K562 (cell line): ENCODE data around the gene P2RX3. TPM values are rescaled to one million over a fixed set of nuclear protein-coding genes. Genes with fewer than 3 reads are reported as not detected.
A peak's percentile ranks its signal among the peaks of the same experiment; 100 is the strongest.

ENCODE experiments used
- ARHGAP35 ChIP-seq: fragments of 450-650 bp; IDR thresholded peaks from 2 replicates; pipeline ENCODE4 v1.6.1; 2018; ENCODE audit not compliant: partially characterized antibody
- FOXK2 ChIP-seq, 2 experiments: fragments of 450-650 bp; IDR thresholded peaks in 1 of 2; conservative IDR thresholded peaks in 1 of 2; 2 replicates each; pipeline ENCODE4 v1.6.1; 2016; ENCODE audit warnings: low read depth in 2 of 2, mild to moderate bottlenecking in 1 of 2
- GTF2E2 ChIP-seq: fragments of 200-800 bp; sonication (Bioruptor generic); IDR thresholded peaks from 2 replicates; pipeline ENCODE4 v1.6.1; 2016; ENCODE audit warnings: missing genetic modification characterization, missing compliant biosample characterization
- MAFF ChIP-seq: IDR thresholded peaks from 2 replicates; pipeline ENCODE4 v1.6.1; 2012; ENCODE audit warnings: low read length, improper control_type of control experiment
- MCM2 ChIP-seq: fragments of 450-650 bp; IDR thresholded peaks from 2 replicates; pipeline ENCODE4 v1.6.1; 2017; ENCODE audit warnings: low read depth, mild to moderate bottlenecking
- MGA ChIP-seq: fragments of 450-650 bp; IDR thresholded peaks from 2 replicates; pipeline ENCODE4 v1.6.1; 2016; ENCODE audit warnings: mild to moderate bottlenecking, moderate library complexity
- RFX7 ChIP-seq: fragments of 250-450 bp; sonication (Bioruptor Pico); IDR thresholded peaks from 2 replicates; pipeline ENCODE4 v1.5.1; 2021; ENCODE audit warnings: mild to moderate bottlenecking
- SAFB2 ChIP-seq: fragments of 200-400 bp; formaldehyde crosslinking; IDR thresholded peaks from 2 replicates; pipeline ENCODE4 v1.6.1; 2018; ENCODE audit warnings: borderline replicate concordance, low read length, low read depth, moderate library complexity; ENCODE audit not compliant: severe bottlenecking
- STAT5B ChIP-seq: fragments of 250-450 bp; sonication (Bioruptor Pico); IDR thresholded peaks from 2 replicates; pipeline ENCODE4 v1.8.0; 2021; ENCODE audit warnings: mild to moderate bottlenecking, inconsistent platforms
- SUPT5H ChIP-seq: fragments of 450-650 bp; IDR thresholded peaks from 2 replicates; pipeline ENCODE4 v1.6.1; 2016
- TFAP4 ChIP-seq: sonication (generic); formaldehyde crosslinking; IDR thresholded peaks from 2 replicates; pipeline ENCODE4 v1.8.0; 2022; ENCODE audit warnings: missing genetic modification reagents, mild to moderate bottlenecking, moderate library complexity, borderline replicate concordance
- ZFPM2 ChIP-seq: fragments of 250-450 bp; sonication (Bioruptor Pico); IDR thresholded peaks from 2 replicates; pipeline ENCODE4 v1.5.1; 2022; ENCODE audit warnings: mild to moderate bottlenecking
- ZNF639 ChIP-seq, 2 experiments: fragments of 200-800 bp in 1 of 2; sonication (Bioruptor generic) in 1 of 2; sonication (generic) in 1 of 2; formaldehyde crosslinking in 1 of 2; IDR thresholded peaks in 1 of 2; conservative IDR thresholded peaks in 1 of 2; 2 replicates each; pipeline versions ENCODE4 v1.5.0 to v1.6.1; 2016 to 2020; ENCODE audit warnings: missing compliant biosample characterization in 1 of 2, missing genetic modification characterization in 1 of 2, missing genetic modification reagents in 1 of 2
- polyA plus RNA-seq, 8 experiments: library from polyadenylated mRNA; depleted of rRNA in 4 of 8; stranded (reverse) in 5 of 8; unstranded in 3 of 8; fragments of >200 nt; fragmentation: Nextera tagmentation in 2 of 8; fragmentation: Illumina TruSeq in 1 of 8; extraction: Ambion mirVana in 2 of 8; extraction: Trizol in 1 of 8; gene quantifications; 2 replicates each; pipeline versions ENCODE4 v1.2.1 to v1.2.3, GENCODE V29; 2011 to 2014; ENCODE audit warnings: inconsistent platforms in 1 of 8, missing spikeins in 1 of 8
- total RNA-seq, 7 experiments: library from RNA; depleted of rRNA in 6 of 7; stranded (reverse); fragments of >200 nt in 6 of 7; fragmentation: Illumina TruSeq in 2 of 7; extraction: Trizol in 2 of 7; gene quantifications; 2 replicates each; pipeline versions ENCODE4 v1.2.1 to v1.2.3, GENCODE V29; 2011 to 2021; ENCODE audit warnings: low replicate concordance in 1 of 7

The P2RX3 gene
- total and polyA plus RNA-seq, 9 of the 15 experiments (the other 6 are each of a cell fraction or from before 2014, with no cell fraction given): not detected

- TF ChIP-seq MGA: peak; percentile 54; the same call in 1 of the 2 replicates
- TF ChIP-seq ARHGAP35: no peak
- no peak for TF ChIP-seq TFAP4 (CRISPR knock-in tag)
- no peak for TF ChIP-seq SUPT5H
- no peak for TF ChIP-seq STAT5B
- TF ChIP-seq MCM2: no peak
- no peak for TF ChIP-seq ZFPM2 (CRISPR knock-in tag)
- no peak for TF ChIP-seq FOXK2 (conservative IDR thresholded peaks at IDR 0.05 in 1 of 2, IDR thresholded peaks at IDR 0.05 in 1 of 2; ENCODE audit: low read depth in 2 of 2)
- no peak for TF ChIP-seq ZNF639 (CRISPR knock-in tag; conservative IDR thresholded peaks at IDR 0.05 in 1 of 2, IDR thresholded peaks at IDR 0.05 in 1 of 2)
- no peak for TF ChIP-seq GTF2E2 (tag)
- no peak for TF ChIP-seq SAFB2
- TF ChIP-seq RFX7 (CRISPR knock-in tag): no peak
- no peak for TF ChIP-seq MAFF
Measured at GRCh38 chr11:57345555-57346211, 7.5 kb downstream of the P2RX3 start (continued).
